Measurements from ENCODE around the gene PRRT1B. TPM values are rescaled to one million over a fixed set of nuclear protein-coding genes. Genes with fewer than 3 reads are reported as not detected.

Gene PRRT1B
- total and polyA plus RNA-seq, 4 donors: 0.19 to 1.1 (median 0.28) TPM; not detected in 1

Other genes starting within 250 kb of the PRRT1B start
- gene PRRC2B, start 151.4 kb upstream of the PRRT1B start, total RNA-seq: 100 to 1,000 TPM; 112 to 115 TPM
- gene PRRC2B, start 151.4 kb upstream of the PRRT1B start, polyA plus RNA-seq (ENCODE audit: insufficient read length in 2 of 2): 100 to 1,000 TPM; 201 to 219 TPM
- gene POMT1, start 42.6 kb upstream of the PRRT1B start, total RNA-seq: 10 to 100 TPM; 39.2 to 60.6 TPM
- gene POMT1, start 42.6 kb upstream of the PRRT1B start, polyA plus RNA-seq (ENCODE audit: insufficient read length in 2 of 2): 10 to 100 TPM; 85.5 to 92.7 TPM
- gene UCK1, start 14.3 kb upstream of the PRRT1B start, total RNA-seq: 10 to 100 TPM; 14.2 to 35.4 TPM
- gene UCK1, start 14.3 kb upstream of the PRRT1B start, polyA plus RNA-seq (ENCODE audit: insufficient read length in 2 of 2): 10 to 100 TPM; 56.4 to 57.7 TPM
- 10 to 100 TPM; 39.7 to 42.5 TPM for gene RAPGEF1, start 194.6 kb downstream of the PRRT1B start, total RNA-seq
- 100 to 1,000 TPM; 136 to 175 TPM for gene RAPGEF1, start 194.6 kb downstream of the PRRT1B start, polyA plus RNA-seq (ENCODE audit: insufficient read length in 2 of 2)